Ishikawa (cell line): ENCODE data around the gene HOXB4.

Experiments
- CEBPB ChIP-seq: IDR thresholded peaks from 2 replicates; pipeline ENCODE4 v1.6.1; 2012
- CREB1 ChIP-seq: IDR thresholded peaks from 2 replicates; pipeline ENCODE4 v1.6.1; 2012; ENCODE audit warnings: low read depth
- EP300 ChIP-seq: IDR thresholded peaks from 2 replicates; pipeline ENCODE4 v1.6.1; 2012; ENCODE audit warnings: borderline replicate concordance
- FOXM1 ChIP-seq: IDR thresholded peaks from 2 replicates; pipeline ENCODE4 v1.6.1; 2012; ENCODE audit warnings: low read depth, borderline replicate concordance
- MAX ChIP-seq: IDR thresholded peaks from 2 replicates; pipeline ENCODE4 v1.6.1; 2012
- TAF1 ChIP-seq: IDR thresholded peaks from 2 replicates; pipeline ENCODE4 v1.6.1; 2012; ENCODE audit warnings: low read depth, mild to moderate bottlenecking
- TCF12 ChIP-seq: IDR thresholded peaks from 2 replicates; pipeline ENCODE4 v1.6.1; 2012; ENCODE audit warnings: low read depth
- TF ChIP-seq, protein P1 (sequence below): IDR thresholded peaks from 2 replicates; pipeline ENCODE4 v1.6.1; 2012; ENCODE audit warnings: low read depth, mild to moderate bottlenecking

DNA sequence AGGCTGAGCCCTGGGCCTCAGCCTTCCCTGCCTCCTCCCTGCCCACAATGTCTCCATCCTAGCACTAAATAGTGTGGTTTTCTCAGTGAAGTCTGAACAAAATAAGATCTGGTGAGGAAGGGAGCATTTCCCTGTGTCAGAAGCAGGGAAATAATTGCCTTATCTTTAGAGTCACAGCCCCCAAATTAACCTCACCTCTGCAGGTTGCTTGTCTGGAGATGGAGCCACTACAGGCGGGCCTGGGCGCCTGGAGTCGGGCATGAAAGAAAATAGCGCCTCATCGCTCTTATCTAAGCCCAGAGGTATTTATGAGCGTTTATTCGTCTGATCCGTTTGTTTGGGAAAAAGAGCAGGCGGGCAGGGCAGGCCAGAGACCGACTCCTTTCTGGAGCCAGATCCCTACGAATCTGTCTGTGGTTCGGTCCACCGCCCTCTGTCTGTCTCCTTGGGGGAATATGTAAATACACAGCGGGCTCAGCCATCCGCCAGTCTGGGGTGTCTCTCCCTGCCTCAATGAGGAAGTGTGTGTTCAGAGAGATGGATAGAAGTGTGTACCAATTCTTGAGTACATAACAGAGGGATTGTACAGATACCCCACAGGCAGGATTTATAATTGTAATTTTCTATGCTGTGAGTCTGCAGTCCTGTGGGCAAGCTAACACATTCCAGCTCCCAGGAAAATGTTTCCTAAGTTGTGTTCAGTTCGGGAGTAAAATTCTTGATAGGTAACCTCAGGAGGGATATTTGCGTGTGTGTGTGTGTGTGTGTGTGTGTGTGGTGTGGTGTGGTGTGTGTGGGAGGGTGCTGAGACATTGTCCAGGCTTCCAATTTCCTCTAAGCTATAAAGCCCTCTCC is 22.3 kb upstream of the HOXB4 start:
- TF ChIP-seq CREB1: no peak
- TF ChIP-seq, protein P1, sequence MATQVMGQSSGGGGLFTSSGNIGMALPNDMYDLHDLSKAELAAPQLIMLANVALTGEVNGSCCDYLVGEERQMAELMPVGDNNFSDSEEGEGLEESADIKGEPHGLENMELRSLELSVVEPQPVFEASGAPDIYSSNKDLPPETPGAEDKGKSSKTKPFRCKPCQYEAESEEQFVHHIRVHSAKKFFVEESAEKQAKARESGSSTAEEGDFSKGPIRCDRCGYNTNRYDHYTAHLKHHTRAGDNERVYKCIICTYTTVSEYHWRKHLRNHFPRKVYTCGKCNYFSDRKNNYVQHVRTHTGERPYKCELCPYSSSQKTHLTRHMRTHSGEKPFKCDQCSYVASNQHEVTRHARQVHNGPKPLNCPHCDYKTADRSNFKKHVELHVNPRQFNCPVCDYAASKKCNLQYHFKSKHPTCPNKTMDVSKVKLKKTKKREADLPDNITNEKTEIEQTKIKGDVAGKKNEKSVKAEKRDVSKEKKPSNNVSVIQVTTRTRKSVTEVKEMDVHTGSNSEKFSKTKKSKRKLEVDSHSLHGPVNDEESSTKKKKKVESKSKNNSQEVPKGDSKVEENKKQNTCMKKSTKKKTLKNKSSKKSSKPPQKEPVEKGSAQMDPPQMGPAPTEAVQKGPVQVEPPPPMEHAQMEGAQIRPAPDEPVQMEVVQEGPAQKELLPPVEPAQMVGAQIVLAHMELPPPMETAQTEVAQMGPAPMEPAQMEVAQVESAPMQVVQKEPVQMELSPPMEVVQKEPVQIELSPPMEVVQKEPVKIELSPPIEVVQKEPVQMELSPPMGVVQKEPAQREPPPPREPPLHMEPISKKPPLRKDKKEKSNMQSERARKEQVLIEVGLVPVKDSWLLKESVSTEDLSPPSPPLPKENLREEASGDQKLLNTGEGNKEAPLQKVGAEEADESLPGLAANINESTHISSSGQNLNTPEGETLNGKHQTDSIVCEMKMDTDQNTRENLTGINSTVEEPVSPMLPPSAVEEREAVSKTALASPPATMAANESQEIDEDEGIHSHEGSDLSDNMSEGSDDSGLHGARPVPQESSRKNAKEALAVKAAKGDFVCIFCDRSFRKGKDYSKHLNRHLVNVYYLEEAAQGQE: no peak
- TF ChIP-seq TAF1: no peak
- TF ChIP-seq EP300: no peak
- no peak for TF ChIP-seq CEBPB
- TF ChIP-seq TCF12: no peak
- TF ChIP-seq FOXM1: no peak
- TF ChIP-seq MAX: no peak
